ENCODE data around the gene CACHD1.
A peak's percentile ranks its signal among the peaks of the same experiment; 100 is the strongest.
"Not testable (repeated sequence)": the region's sequence is repeated elsewhere in the genome, so short reads cannot be mapped to it uniquely, and the experiment has no call there.

Gene CACHD1

GRCh38 chr1:64687725-64688327, 217.9 kb downstream of the CACHD1 start:
- peaks cover 18% of the 10 kb centered on the region for H3K4me1 ChIP-seq (ENCODE audit: control insufficient read depth, insufficient read depth, low read length)
- no peaks in the 10 kb centered on the region for H3K27me3 ChIP-seq (replicated peaks; ENCODE audit: control insufficient read depth, insufficient read depth, low read length)
- no peak overlapping the region for H3K9ac ChIP-seq (ENCODE audit: low read length)
- no peak for DNase-seq (ENCODE audit: low read depth)
- H3K36me3 ChIP-seq (ENCODE audit: control insufficient read depth, insufficient read depth, low read length, severe bottlenecking): peaks cover 15% of the 10 kb centered on the region
- H3K9me3 ChIP-seq (ENCODE audit: control insufficient read depth, low read length): no peaks in the 10 kb centered on the region
- no peak overlapping the region for H3K4me3 ChIP-seq (ENCODE audit: low read length)

- H3K9ac ChIP-seq (ENCODE audit: low read length): no peak overlapping the region
- H3K27me3 ChIP-seq (replicated peaks; ENCODE audit: control insufficient read depth, insufficient read depth, low read length): no peaks in the 10 kb centered on the region
- no peak overlapping the region for H3K4me3 ChIP-seq (ENCODE audit: low read length)
- H3K4me1 ChIP-seq (ENCODE audit: control insufficient read depth, insufficient read depth, low read length): peaks cover 19% of the 10 kb centered on the region
- no peaks in the 10 kb centered on the region for H3K9me3 ChIP-seq (ENCODE audit: control insufficient read depth, low read length)
- DNase-seq (ENCODE audit: low read depth): peak; percentile 18
- H3K36me3 ChIP-seq (ENCODE audit: control insufficient read depth, insufficient read depth, low read length, severe bottlenecking): peaks cover 12% of the 10 kb centered on the region
Observed at GRCh38 chr1:64691626-64692025, 221.7 kb downstream of the CACHD1 start.

GRCh38 chr1:64692911-64693310, 223.0 kb downstream of the CACHD1 start:
- H3K4me3 ChIP-seq (ENCODE audit: low read length): no peak overlapping the region
- peak; percentile 54 for DNase-seq (ENCODE audit: low read depth)

GRCh38 chr1:64693406-64693805, 223.5 kb downstream of the CACHD1 start:
- H3K36me3 ChIP-seq (ENCODE audit: control insufficient read depth, insufficient read depth, low read length, severe bottlenecking): peaks cover 12% of the 10 kb centered on the region
- no peaks in the 10 kb centered on the region for H3K9me3 ChIP-seq (ENCODE audit: control insufficient read depth, low read length)
- DNase-seq (ENCODE audit: low read depth): peak; percentile 9
- no peak overlapping the region for H3K4me3 ChIP-seq (ENCODE audit: low read length)
- peaks cover 10% of the 10 kb centered on the region for H3K4me1 ChIP-seq (ENCODE audit: control insufficient read depth, insufficient read depth, low read length)
- H3K27me3 ChIP-seq (replicated peaks; ENCODE audit: control insufficient read depth, insufficient read depth, low read length): no peaks in the 10 kb centered on the region
- no peak overlapping the region for H3K9ac ChIP-seq (ENCODE audit: low read length)

More at GRCh38 chr1:64692911-64693310, 223.0 kb downstream of the CACHD1 start:
- no peak overlapping the region for H3K9ac ChIP-seq (ENCODE audit: low read length)
- H3K9me3 ChIP-seq (ENCODE audit: control insufficient read depth, low read length): no peaks in the 10 kb centered on the region
- peaks cover 12% of the 10 kb centered on the region for H3K36me3 ChIP-seq (ENCODE audit: control insufficient read depth, insufficient read depth, low read length, severe bottlenecking)
- no peaks in the 10 kb centered on the region for H3K27me3 ChIP-seq (replicated peaks; ENCODE audit: control insufficient read depth, insufficient read depth, low read length)
- peaks cover 10% of the 10 kb centered on the region for H3K4me1 ChIP-seq (ENCODE audit: control insufficient read depth, insufficient read depth, low read length)

- Histone ChIP-seq H3K9ac (ENCODE audit: low read length) (no peak overlapping the region), H3K4me3 (ENCODE audit: low read length) (no peak overlapping the region), H3K4me1 (ENCODE audit: control insufficient read depth, insufficient read depth, low read length) (peaks cover 10% of the 10 kb centered on the region), H3K36me3 (ENCODE audit: control insufficient read depth, insufficient read depth, low read length, severe bottlenecking) (peaks cover 3% of the 10 kb centered on the region), H3K9me3 (ENCODE audit: control insufficient read depth, low read length) (no peaks in the 10 kb centered on the region), H3K27me3 (replicated peaks; ENCODE audit: control insufficient read depth, insufficient read depth, low read length) (no peaks in the 10 kb centered on the region)
- no peak for DNase-seq (ENCODE audit: low read depth)
Observed at GRCh38 chr1:64696879-64697278, 226.9 kb downstream of the CACHD1 start.

- H3K9ac ChIP-seq (ENCODE audit: low read length): no peak overlapping the region
- H3K4me3 ChIP-seq (ENCODE audit: low read length): no peak overlapping the region
- no peaks in the 10 kb centered on the region for H3K36me3 ChIP-seq (ENCODE audit: control insufficient read depth, insufficient read depth, low read length, severe bottlenecking)
- DNase-seq (ENCODE audit: low read depth): no peak
- H3K4me1 ChIP-seq (ENCODE audit: control insufficient read depth, insufficient read depth, low read length): no peaks in the 10 kb centered on the region
- no peaks in the 10 kb centered on the region for H3K9me3 ChIP-seq (ENCODE audit: control insufficient read depth, low read length)
- no peaks in the 10 kb centered on the region for H3K27me3 ChIP-seq (replicated peaks; ENCODE audit: control insufficient read depth, insufficient read depth, low read length)
Observed at GRCh38 chr1:64699327-64699726, 229.4 kb downstream of the CACHD1 start.

- H3K9ac ChIP-seq (ENCODE audit: low read length): no peak overlapping the region
- DNase-seq (ENCODE audit: low read depth): no peak
- no peaks in the 10 kb centered on the region for H3K27me3 ChIP-seq (replicated peaks; ENCODE audit: control insufficient read depth, insufficient read depth, low read length)
- H3K9me3 ChIP-seq (ENCODE audit: control insufficient read depth, low read length): no peaks in the 10 kb centered on the region
- H3K4me3 ChIP-seq (ENCODE audit: low read length): no peak overlapping the region
- no peaks in the 10 kb centered on the region for H3K4me1 ChIP-seq (ENCODE audit: control insufficient read depth, insufficient read depth, low read length)
- H3K36me3 ChIP-seq (ENCODE audit: control insufficient read depth, insufficient read depth, low read length, severe bottlenecking): no peaks in the 10 kb centered on the region
Observed at GRCh38 chr1:64701071-64701470, 231.1 kb downstream of the CACHD1 start.

- Histone ChIP-seq H3K9me3 (ENCODE audit: control insufficient read depth, low read length) (no peaks in the 10 kb centered on the region), H3K4me1 (ENCODE audit: control insufficient read depth, insufficient read depth, low read length) (no peaks in the 10 kb centered on the region), H3K36me3 (ENCODE audit: control insufficient read depth, insufficient read depth, low read length, severe bottlenecking) (no peaks in the 10 kb centered on the region), H3K4me3 (ENCODE audit: low read length) (no peak overlapping the region), H3K9ac (ENCODE audit: low read length) (no peak overlapping the region), H3K27me3 (replicated peaks; ENCODE audit: control insufficient read depth, insufficient read depth, low read length) (no peaks in the 10 kb centered on the region)
- no peak for DNase-seq (ENCODE audit: low read depth)
Observed at GRCh38 chr1:64701886-64702285, 232.0 kb downstream of the CACHD1 start.

GRCh38 chr1:64702670-64703069, 232.7 kb downstream of the CACHD1 start:
- not testable (repeated sequence) for H3K4me1 ChIP-seq (ENCODE audit: control insufficient read depth, insufficient read depth, low read length); H3K9me3 ChIP-seq (ENCODE audit: control insufficient read depth, low read length); DNase-seq (ENCODE audit: low read depth); H3K27me3 ChIP-seq (replicated peaks; ENCODE audit: control insufficient read depth, insufficient read depth, low read length); H3K4me3 ChIP-seq (ENCODE audit: low read length); H3K9ac ChIP-seq (ENCODE audit: low read length); H3K36me3 ChIP-seq (ENCODE audit: control insufficient read depth, insufficient read depth, low read length, severe bottlenecking)

GRCh38 chr1:64703600-64703999, 233.7 kb downstream of the CACHD1 start:
- H3K4me3 ChIP-seq (ENCODE audit: low read length): no peak overlapping the region
- DNase-seq (ENCODE audit: low read depth): no peak
- H3K9me3 ChIP-seq (ENCODE audit: control insufficient read depth, low read length): no peaks in the 10 kb centered on the region
- H3K9ac ChIP-seq (ENCODE audit: low read length): no peak overlapping the region
- no peaks in the 10 kb centered on the region for H3K4me1 ChIP-seq (ENCODE audit: control insufficient read depth, insufficient read depth, low read length)
- no peaks in the 10 kb centered on the region for H3K27me3 ChIP-seq (replicated peaks; ENCODE audit: control insufficient read depth, insufficient read depth, low read length)
- no peaks in the 10 kb centered on the region for H3K36me3 ChIP-seq (ENCODE audit: control insufficient read depth, insufficient read depth, low read length, severe bottlenecking)

- Histone ChIP-seq H3K27me3 (replicated peaks; ENCODE audit: control insufficient read depth, insufficient read depth, low read length) (no peaks in the 10 kb centered on the region), H3K9ac (ENCODE audit: low read length) (no peak overlapping the region), H3K4me3 (ENCODE audit: low read length) (no peak overlapping the region), H3K36me3 (ENCODE audit: control insufficient read depth, insufficient read depth, low read length, severe bottlenecking) (no peaks in the 10 kb centered on the region), H3K9me3 (ENCODE audit: control insufficient read depth, low read length) (no peaks in the 10 kb centered on the region), H3K4me1 (ENCODE audit: control insufficient read depth, insufficient read depth, low read length) (peaks cover 10% of the 10 kb centered on the region)
- DNase-seq (ENCODE audit: low read depth): no peak
Observed at GRCh38 chr1:64705591-64705990, 235.7 kb downstream of the CACHD1 start.

- no peaks in the 10 kb centered on the region for H3K36me3 ChIP-seq (ENCODE audit: control insufficient read depth, insufficient read depth, low read length, severe bottlenecking)
- peak; percentile 65 for DNase-seq (ENCODE audit: low read depth)
- no peak overlapping the region for H3K4me3 ChIP-seq (ENCODE audit: low read length)
- peaks cover 22% of the 10 kb centered on the region for H3K4me1 ChIP-seq (ENCODE audit: control insufficient read depth, insufficient read depth, low read length)
- H3K27me3 ChIP-seq (replicated peaks; ENCODE audit: control insufficient read depth, insufficient read depth, low read length): peaks cover 3% of the 10 kb centered on the region
- H3K9me3 ChIP-seq (ENCODE audit: control insufficient read depth, low read length): no peaks in the 10 kb centered on the region
- no peak overlapping the region for H3K9ac ChIP-seq (ENCODE audit: low read length)
Observed at GRCh38 chr1:64711266-64711665, 241.3 kb downstream of the CACHD1 start.

All from adipocyte (in vitro differentiated cells).